Esophagus squamous epithelium (tissue), 5 donors: ENCODE measurements around the gene GNA14. TPM values are rescaled to one million over a fixed set of nuclear protein-coding genes. Genes with fewer than 3 reads are reported as not detected.

ENCODE experiments used
- DNase-seq: peaks from one replicate; lab custom pipeline; 2025; lab: John Stamatoyannopoulos, UW
- H3K27ac ChIP-seq, 4 donors: fragments of 200-600 bp; sonication (generic); one replicate each; pipeline ENCODE4 v1.5.1; 2016 to 2019; ENCODE audit warnings: mild to moderate bottlenecking in 1 of 4
- H3K27me3 ChIP-seq, 4 donors: fragments of 200-600 bp; sonication (generic); 1 replicate in 3 of 4; 2 replicates in 1 of 4; pipeline versions ENCODE4 v1.5.1 to v1.6.0; 2017 to 2021; ENCODE audit warnings: antibody characterized with exemption in 1 of 4
- H3K36me3 ChIP-seq, 3 donors: fragments of 200-600 bp; sonication (generic); one replicate each; pipeline ENCODE4 v1.5.1; 2016 to 2019
- H3K4me1 ChIP-seq, 3 donors: fragments of 200-600 bp; sonication (generic); one replicate each; pipeline ENCODE4 v1.5.1; 2017 to 2019
- H3K4me3 ChIP-seq, 4 donors: fragments of 200-600 bp; sonication (generic); 1 replicate in 3 of 4; 2 replicates in 1 of 4; pipeline ENCODE4 v1.5.1; 2016 to 2019; ENCODE audit warnings: mild to moderate bottlenecking in 2 of 4, moderate library complexity in 1 of 4
- H3K9me3 ChIP-seq, 3 donors: fragments of 200-600 bp; sonication (generic); one replicate each; pipeline ENCODE4 v1.5.1; 2016 to 2019
- POLR2A ChIP-seq, 4 donors: fragments of 450-650 bp; IDR thresholded peaks; one replicate each; pipeline ENCODE4 v1.6.1; 2017; ENCODE audit warnings: antibody characterized with exemption in 4 of 4, mild to moderate bottlenecking in 4 of 4, moderate library complexity in 3 of 4
- WGBS, 2 donors: methylation state at CpG; one replicate each; pipeline ENCODE4 v1.1.5; 2018; 5-methylcytosine and 5-hydroxymethylcytosine counted together
- intact Hi-C: fragments of 100-400 bp; cut with DNase I; formaldehyde crosslinking; loops from one replicate; pipeline ENCODE4 v1.15.0; 2022
- total RNA-seq, 4 donors: library from RNA; depleted of rRNA; stranded (reverse); fragments of >200 nt; gene quantifications; one replicate each; pipeline ENCODE4 v1.1.0, GENCODE V29; 2016
- TF ChIP-seq, protein P1 (sequence below), 6 experiments: fragments of 450-650 bp in 4 of 6; fragments of 200-600 bp in 2 of 6; sonication (generic) in 2 of 6; IDR thresholded peaks; one replicate each; pipeline ENCODE4 v1.5.1; 2016 to 2019; ENCODE audit warnings: antibody characterized with exemption in 6 of 6, mild to moderate bottlenecking in 4 of 6, moderate library complexity in 4 of 6
- donor health status: DM: yes; HTN: yes; CAD: no.

The GNA14 gene
- total RNA-seq, 4 donors from 2014 or later: 0.35 to 4.0 (median 2.2) TPM

- no peaks in the 10 kb centered on the region for H3K4me1 ChIP-seq
- TF ChIP-seq, protein P1, sequence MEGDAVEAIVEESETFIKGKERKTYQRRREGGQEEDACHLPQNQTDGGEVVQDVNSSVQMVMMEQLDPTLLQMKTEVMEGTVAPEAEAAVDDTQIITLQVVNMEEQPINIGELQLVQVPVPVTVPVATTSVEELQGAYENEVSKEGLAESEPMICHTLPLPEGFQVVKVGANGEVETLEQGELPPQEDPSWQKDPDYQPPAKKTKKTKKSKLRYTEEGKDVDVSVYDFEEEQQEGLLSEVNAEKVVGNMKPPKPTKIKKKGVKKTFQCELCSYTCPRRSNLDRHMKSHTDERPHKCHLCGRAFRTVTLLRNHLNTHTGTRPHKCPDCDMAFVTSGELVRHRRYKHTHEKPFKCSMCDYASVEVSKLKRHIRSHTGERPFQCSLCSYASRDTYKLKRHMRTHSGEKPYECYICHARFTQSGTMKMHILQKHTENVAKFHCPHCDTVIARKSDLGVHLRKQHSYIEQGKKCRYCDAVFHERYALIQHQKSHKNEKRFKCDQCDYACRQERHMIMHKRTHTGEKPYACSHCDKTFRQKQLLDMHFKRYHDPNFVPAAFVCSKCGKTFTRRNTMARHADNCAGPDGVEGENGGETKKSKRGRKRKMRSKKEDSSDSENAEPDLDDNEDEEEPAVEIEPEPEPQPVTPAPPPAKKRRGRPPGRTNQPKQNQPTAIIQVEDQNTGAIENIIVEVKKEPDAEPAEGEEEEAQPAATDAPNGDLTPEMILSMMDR (IDR thresholded peaks at IDR 0.05): no peak
- no peak for TF ChIP-seq POLR2A (IDR thresholded peaks at IDR 0.05)
- no peaks in the 10 kb centered on the region for H3K36me3 ChIP-seq
- 82 to 96% methylated on average over 2 of the region's 2 CpGs for WGBS, 2 donors
- H3K9me3 ChIP-seq: peaks cover 0 to 15% (median 14%) of the 10 kb centered on the region in 3 donors
- H3K27me3 ChIP-seq: no peaks in the 10 kb centered on the region
- H3K27ac ChIP-seq: no peak overlapping the region
- no peak for DNase-seq
- intact Hi-C loops: no loop called here
- H3K4me3 ChIP-seq: no peak overlapping the region
These were observed 107.1 kb downstream of the GNA14 start for GRCh38 chr9:77541055-77541454.

GRCh38 chr9:77534376-77535057 is 113.6 kb downstream of the GNA14 start:
- H3K27ac ChIP-seq: peak overlapping the region in 1 of 4 donors; percentile 5
- H3K4me1 ChIP-seq: peaks cover 0 to 5% (median 0%) of the 10 kb centered on the region in 3 donors
- 62 to 64% methylated on average over 5 to 7 of the region's 7 CpGs for WGBS, 2 donors
- no peaks in the 10 kb centered on the region for H3K9me3 ChIP-seq
- H3K4me3 ChIP-seq: no peak overlapping the region
- H3K36me3 ChIP-seq: no peaks in the 10 kb centered on the region
- TF ChIP-seq, protein P1 (IDR thresholded peaks at IDR 0.05): no peak
- no peak for TF ChIP-seq POLR2A (IDR thresholded peaks at IDR 0.05)
- no peak for DNase-seq
- H3K27me3 ChIP-seq: no peaks in the 10 kb centered on the region
- intact Hi-C loops: no loop called here

GRCh38 chr9:77533671-77534070 is 114.5 kb downstream of the GNA14 start:
- no peak for DNase-seq
- H3K9me3 ChIP-seq: no peaks in the 10 kb centered on the region
- H3K27me3 ChIP-seq: no peaks in the 10 kb centered on the region
- H3K36me3 ChIP-seq: no peaks in the 10 kb centered on the region
- intact Hi-C loops: no loop called here
- peaks cover 0 to 5% (median 0%) of the 10 kb centered on the region in 3 donors for H3K4me1 ChIP-seq
- H3K4me3 ChIP-seq: no peak overlapping the region
- TF ChIP-seq POLR2A (IDR thresholded peaks at IDR 0.05): no peak
- TF ChIP-seq, protein P1 (IDR thresholded peaks at IDR 0.05): no peak
- WGBS, 2 donors: 79 to 90% methylated on average over 3 of the region's 3 CpGs
- no peak overlapping the region for H3K27ac ChIP-seq

DNA sequence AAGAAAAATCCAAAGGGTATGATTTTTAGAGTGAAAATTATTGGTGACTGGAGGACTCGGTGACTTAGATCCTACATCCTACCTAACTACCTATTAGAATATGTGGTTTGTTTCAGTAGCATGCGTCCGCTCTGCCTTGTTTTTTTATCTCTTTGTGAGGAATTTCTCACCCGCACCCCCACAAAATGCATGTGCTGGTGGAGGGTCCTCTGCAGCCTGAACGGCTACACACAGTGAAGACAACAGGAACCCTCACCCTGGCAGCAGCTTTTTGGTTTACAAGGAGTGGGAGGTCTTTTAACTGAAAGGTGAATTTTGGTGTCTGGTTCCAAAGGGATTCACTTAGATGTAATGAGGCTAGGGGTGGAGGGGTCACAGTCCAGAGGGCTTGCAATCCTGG is 115.5 kb downstream of the GNA14 start:
- WGBS, 2 donors: 95 to 97% methylated on average over 4 to 5 of the region's 5 CpGs
- Histone ChIP-seq H3K27me3 (no peaks in the 10 kb centered on the region), H3K36me3 (no peaks in the 10 kb centered on the region), H3K4me1 (peaks cover 0 to 5% (median 0%) of the 10 kb centered on the region in 3 donors), H3K9me3 (no peaks in the 10 kb centered on the region), H3K4me3 (no peak overlapping the region), H3K27ac (no peak overlapping the region)
- TF ChIP-seq, protein P1 (IDR thresholded peaks at IDR 0.05): no peak
- intact Hi-C loops: no loop called here
- DNase-seq: no peak

DNA sequence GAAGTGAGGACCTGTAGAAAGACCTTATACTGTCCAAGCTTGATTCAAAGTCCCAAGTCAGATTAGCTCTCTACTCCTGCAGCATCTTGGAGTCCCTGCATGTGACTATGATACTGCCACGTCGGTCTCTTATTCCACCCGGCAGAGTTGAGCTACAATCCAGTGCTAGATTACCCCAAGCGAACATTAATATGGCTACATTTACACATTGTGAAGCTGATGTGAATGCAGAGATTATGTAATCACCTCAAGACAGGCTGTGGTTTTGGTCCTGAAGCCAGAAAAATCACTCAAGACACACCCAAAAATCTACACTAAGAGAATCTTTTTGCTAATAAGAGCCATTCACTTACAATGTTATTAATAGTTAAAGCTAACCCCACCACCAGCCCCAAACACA is 116.7 kb downstream of the GNA14 start:
- Histone ChIP-seq H3K27ac (no peak overlapping the region), H3K4me3 (no peak overlapping the region), H3K27me3 (no peaks in the 10 kb centered on the region), H3K4me1 (peaks cover 0 to 5% (median 0%) of the 10 kb centered on the region in 3 donors), H3K36me3 (no peaks in the 10 kb centered on the region), H3K9me3 (no peaks in the 10 kb centered on the region)
- TF ChIP-seq POLR2A (IDR thresholded peaks at IDR 0.05): no peak
- TF ChIP-seq, protein P1 (IDR thresholded peaks at IDR 0.05): no peak
- DNase-seq: no peak
- intact Hi-C loops: no loop called here
- WGBS, 2 donors: 46 to 63% methylated on average over 4 of the region's 4 CpGs
